Right ventricle myocardium superior (tissue), 1 donor: Measurements from ENCODE around the gene TUBA3E. TPM values are rescaled to one million over a fixed set of nuclear protein-coding genes. Genes with fewer than 3 reads are reported as not detected.
A peak's percentile ranks its signal among the peaks of the same experiment; 100 is the strongest.
"Not testable (repeated sequence)": the region's sequence is repeated elsewhere in the genome, so short reads cannot be mapped to it uniquely, and the experiment has no call there.

Experiments used
- ATAC-seq: fragments of 200-7000 bp; cut with Tn5 transposase; one replicate; pipeline ENCODE4 v1.9.1; 2020; ENCODE audit warnings: mild to moderate bottlenecking; ENCODE audit not compliant: poor library complexity
- DNase-seq: peaks from one replicate; pipeline ENCODE4 v3.0.0-alpha.2; 2020
- intact Hi-C: fragments of 100-400 bp; cut with DNase I; formaldehyde crosslinking; loops from one replicate; pipeline ENCODE4 v1.11.2; 2022
- long read RNA-seq: library from polyadenylated mRNA; unstranded; transcript quantifications from one replicate; pipeline ENCODE4 v2.0.0, GENCODE V29; 2021
- total RNA-seq: library from RNA; stranded (reverse); fragmentation: NEBNext Ultra II Directional; extraction: Animal tissue kit (Norgen Biotek cat#: 25700); gene quantifications from one replicate; pipeline ENCODE4 v1.2.1, GENCODE V29; 2021
- donor health status: DM: no; HTN: yes; CAD: no; lungs with severe emphysema.

The TUBA3E gene
- 69.5 TPM for total RNA-seq
- long read RNA-seq, partial matches to known transcripts, result 241 of 247 reads
- long read RNA-seq, other reads (novel, unspliced or antisense), result 6 of 247 reads

GRCh38 chr2:130198343-130198742 lies at the start of gene TUBA3E:
Gene TUBA3E (minus strand): TSS chr2:130198439. CDS start chr2:130198360, 79 bp downstream.
- intact Hi-C loops, result no loop called here
- DNase-seq (no peak), ATAC-seq (no peak)

GRCh38 chr2:130246430-130246829 lies 48.2 kb upstream of the TUBA3E start:
- intact Hi-C loops, result no loop called here
- no peak for ATAC-seq
- DNase-seq, result no peak

- DNase-seq (no peak), ATAC-seq (no peak)
- intact Hi-C loops, result no loop called here
Observed at GRCh38 chr2:130245976-130246375, 47.7 kb upstream of the TUBA3E start.

- intact Hi-C loops, result no loop called here
- ATAC-seq (no peak), DNase-seq (no peak)
Observed at GRCh38 chr2:130243359-130243758, 45.1 kb upstream of the TUBA3E start.

- intact Hi-C loops, result no loop called here
- DNase-seq (no peak), ATAC-seq (peak; percentile 22)
Observed at GRCh38 chr2:130241041-130241707, 42.9 kb upstream of the TUBA3E start.

- intact Hi-C loops, DNase-seq, ATAC-seq: not testable (repeated sequence)
Observed at GRCh38 chr2:130239581-130239980, 41.3 kb upstream of the TUBA3E start.

- intact Hi-C loops, DNase-seq, ATAC-seq: not testable (repeated sequence)
Observed at GRCh38 chr2:130233066-130233465, 34.8 kb upstream of the TUBA3E start.

GRCh38 chr2:130231656-130232055 lies 33.4 kb upstream of the TUBA3E start:
- no peak for ATAC-seq
- intact Hi-C loops, result no loop called here
- no peak for DNase-seq

- intact Hi-C loops, ATAC-seq, DNase-seq: not testable (repeated sequence)
Observed at GRCh38 chr2:130230907-130231306, 32.7 kb upstream of the TUBA3E start.

- ATAC-seq, DNase-seq, intact Hi-C loops: not testable (repeated sequence)
Observed at GRCh38 chr2:130230376-130230775, 32.1 kb upstream of the TUBA3E start.

- intact Hi-C loops, result not testable (repeated sequence)
- DNase-seq, result peak; percentile 55
- ATAC-seq, result peak; percentile 96
Observed at GRCh38 chr2:130229161-130229510, 30.9 kb upstream of the TUBA3E start.

- DNase-seq, ATAC-seq, intact Hi-C loops: not testable (repeated sequence)
Observed at GRCh38 chr2:130228467-130229160, 30.4 kb upstream of the TUBA3E start.

- DNase-seq, ATAC-seq: not testable (repeated sequence)
Observed at GRCh38 chr2:130228005-130228404, 29.8 kb upstream of the TUBA3E start.

GRCh38 chr2:130222523-130222922 lies 24.3 kb upstream of the TUBA3E start:
- intact Hi-C loops, DNase-seq, ATAC-seq: not testable (repeated sequence)

More at GRCh38 chr2:130228005-130228404, 29.8 kb upstream of the TUBA3E start:
- intact Hi-C loops, result not testable (repeated sequence)

GRCh38 chr2:130220505-130220904 lies 22.3 kb upstream of the TUBA3E start:
- ATAC-seq, intact Hi-C loops, DNase-seq: not testable (repeated sequence)

GRCh38 chr2:130219147-130219546 lies 20.9 kb upstream of the TUBA3E start:
- DNase-seq, intact Hi-C loops, ATAC-seq: not testable (repeated sequence)

- ATAC-seq, DNase-seq, intact Hi-C loops: not testable (repeated sequence)
Observed at GRCh38 chr2:130207051-130207450, 8.8 kb upstream of the TUBA3E start.

- intact Hi-C loops, DNase-seq: not testable (repeated sequence)
- peak; percentile 41 for ATAC-seq
Observed at GRCh38 chr2:130203150-130203549, 4.9 kb upstream of the TUBA3E start.

- peak; percentile 77 for DNase-seq
- ATAC-seq, result peak; percentile 96
- intact Hi-C loops, result not testable (repeated sequence)
Observed at GRCh38 chr2:130202518-130202917, 4.3 kb upstream of the TUBA3E start.

- DNase-seq, intact Hi-C loops: not testable (repeated sequence)
- peak; percentile 92 for ATAC-seq
Observed at GRCh38 chr2:130196052-130196451, 2.2 kb downstream of the TUBA3E start.
